Measurements from ENCODE around the gene TF. TPM values are rescaled to one million over a fixed set of nuclear protein-coding genes. Genes with fewer than 3 reads are reported as not detected.

The TF gene
- total and polyA plus RNA-seq, 7 donors: 0.10 to 6.6 (median 1.0) TPM

DNA sequence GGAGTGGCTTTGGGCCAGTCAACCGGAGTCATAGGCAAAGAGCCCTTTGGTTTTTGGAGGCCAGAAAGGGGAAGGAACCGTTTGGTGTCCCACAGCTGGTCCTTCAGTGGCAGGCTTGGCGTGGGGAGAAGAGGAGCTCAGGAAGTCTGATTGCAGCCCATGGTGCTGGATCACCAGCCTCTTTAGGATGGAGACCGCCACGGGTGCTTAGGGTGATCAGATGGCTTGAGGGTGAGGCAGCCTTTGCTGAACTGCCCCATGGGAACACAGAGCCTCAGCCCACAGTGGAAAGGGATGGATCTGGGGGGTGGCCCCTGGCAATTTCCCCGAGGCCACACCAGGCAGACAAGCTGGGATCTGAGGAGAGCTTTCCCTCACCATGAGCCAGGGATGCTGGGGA lies 45.8 kb upstream of the TF start:
- WGBS, 3 donors: 74 to 81% (median 77%) methylated on average over 6 of the region's 6 CpGs
- DNase-seq (no peak), ATAC-seq (no peak)
- Histone ChIP-seq H3K27ac (no peak overlapping the region), H3K36me3 (ENCODE audit: insufficient read depth in 1 of 2, low read depth in 1 of 2) (no peaks in the 10 kb centered on the region), H3K4me1 (no peaks in the 10 kb centered on the region), H3K4me3 (no peak overlapping the region), H3K27me3 (ENCODE audit: insufficient read depth in 3 of 3, low read length in 2 of 3) (no peaks in the 10 kb centered on the region), H3K9me3 (no peaks in the 10 kb centered on the region)
- TF ChIP-seq, protein P1, sequence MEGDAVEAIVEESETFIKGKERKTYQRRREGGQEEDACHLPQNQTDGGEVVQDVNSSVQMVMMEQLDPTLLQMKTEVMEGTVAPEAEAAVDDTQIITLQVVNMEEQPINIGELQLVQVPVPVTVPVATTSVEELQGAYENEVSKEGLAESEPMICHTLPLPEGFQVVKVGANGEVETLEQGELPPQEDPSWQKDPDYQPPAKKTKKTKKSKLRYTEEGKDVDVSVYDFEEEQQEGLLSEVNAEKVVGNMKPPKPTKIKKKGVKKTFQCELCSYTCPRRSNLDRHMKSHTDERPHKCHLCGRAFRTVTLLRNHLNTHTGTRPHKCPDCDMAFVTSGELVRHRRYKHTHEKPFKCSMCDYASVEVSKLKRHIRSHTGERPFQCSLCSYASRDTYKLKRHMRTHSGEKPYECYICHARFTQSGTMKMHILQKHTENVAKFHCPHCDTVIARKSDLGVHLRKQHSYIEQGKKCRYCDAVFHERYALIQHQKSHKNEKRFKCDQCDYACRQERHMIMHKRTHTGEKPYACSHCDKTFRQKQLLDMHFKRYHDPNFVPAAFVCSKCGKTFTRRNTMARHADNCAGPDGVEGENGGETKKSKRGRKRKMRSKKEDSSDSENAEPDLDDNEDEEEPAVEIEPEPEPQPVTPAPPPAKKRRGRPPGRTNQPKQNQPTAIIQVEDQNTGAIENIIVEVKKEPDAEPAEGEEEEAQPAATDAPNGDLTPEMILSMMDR (IDR thresholded peaks at IDR 0.05): no peak
- intact Hi-C loops (cut with DNase I): no loop called here

DNA sequence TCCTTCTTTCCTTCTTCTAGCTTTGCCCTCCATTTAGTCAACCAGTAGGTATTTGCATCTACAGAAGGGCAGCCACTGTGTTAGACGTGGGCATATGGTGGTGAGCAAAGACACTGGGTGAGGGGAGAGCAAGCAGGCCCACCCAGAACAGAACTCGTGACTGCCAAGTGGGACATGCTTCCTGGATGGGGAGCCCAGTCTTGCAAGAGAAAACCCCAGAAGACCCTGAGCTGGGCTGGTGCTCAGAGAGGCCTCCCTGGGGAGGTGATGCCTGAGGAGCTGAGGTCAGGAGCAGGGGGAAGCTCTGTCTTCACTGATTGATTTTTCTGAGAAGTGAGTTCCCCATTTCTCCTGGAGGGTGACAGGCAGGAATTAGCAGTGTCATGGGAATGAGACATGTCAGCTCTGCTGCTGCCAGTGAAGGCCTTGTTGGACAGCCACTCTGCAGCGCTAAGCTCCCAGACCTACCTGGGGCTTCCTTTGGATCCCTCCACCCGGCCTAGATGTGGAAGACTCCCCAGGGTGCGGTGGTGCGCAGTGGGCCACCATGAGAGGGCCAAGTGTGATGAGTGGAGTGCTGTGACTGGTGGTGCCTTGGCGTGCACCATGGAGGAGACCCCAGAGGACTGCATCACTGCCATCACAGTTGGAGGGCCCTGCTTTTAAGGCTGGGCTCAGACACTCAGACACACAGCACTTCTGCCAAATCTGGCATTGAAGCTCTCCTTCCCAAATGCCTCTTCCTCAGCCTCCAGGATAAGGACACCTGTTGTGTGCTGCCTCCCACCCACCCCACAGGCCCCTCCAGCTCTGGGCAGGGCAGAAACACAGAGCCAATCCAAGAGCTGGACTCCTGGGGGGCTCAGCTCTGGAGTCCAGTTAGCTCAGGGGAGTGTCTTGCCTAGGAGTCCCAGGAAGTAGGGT lies 44.5 kb upstream of the TF start:
- Histone ChIP-seq H3K36me3 (ENCODE audit: insufficient read depth in 1 of 2, low read depth in 1 of 2) (no peaks in the 10 kb centered on the region), H3K4me3 (no peak overlapping the region), H3K9me3 (no peaks in the 10 kb centered on the region), H3K27me3 (ENCODE audit: insufficient read depth in 3 of 3, low read length in 2 of 3) (no peaks in the 10 kb centered on the region), H3K4me1 (no peaks in the 10 kb centered on the region), H3K27ac (no peak overlapping the region)
- no peak for DNase-seq
- ATAC-seq: no peak
- WGBS, 3 donors: 85 to 92% (median 91%) methylated on average over 7 of the region's 7 CpGs
- intact Hi-C loops (cut with DNase I): no loop called here
- TF ChIP-seq, protein P1 (IDR thresholded peaks at IDR 0.05): no peak

DNA sequence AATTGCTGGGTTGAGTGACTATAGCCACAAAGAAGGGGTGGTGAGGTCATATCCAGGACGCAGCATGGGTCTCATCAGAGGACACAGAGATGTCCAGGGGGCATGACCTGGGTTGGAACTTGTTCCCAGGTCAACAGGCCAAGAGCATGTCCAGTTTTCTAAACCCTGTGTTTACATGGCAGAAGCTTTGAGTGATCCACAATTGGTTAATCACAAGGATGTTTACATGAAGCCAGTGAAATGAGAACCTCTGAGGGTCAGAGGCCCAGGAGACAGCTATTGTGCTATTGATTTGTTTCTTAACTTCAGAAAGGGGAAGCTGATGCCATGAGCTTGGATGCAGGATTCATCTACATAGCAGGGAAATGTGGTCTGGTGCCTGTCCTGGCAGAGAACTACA lies 42.3 kb upstream of the TF start:
- DNase-seq (no peak), ATAC-seq (no peak)
- WGBS, 3 donors: 32 to 53% (median 40%) methylated on average over 1 of the region's 1 CpG
- no peaks in the 10 kb centered on the region for H3K4me1 ChIP-seq
- H3K27me3 ChIP-seq (ENCODE audit: insufficient read depth in 3 of 3, low read length in 2 of 3): no peaks in the 10 kb centered on the region
- no peaks in the 10 kb centered on the region for H3K9me3 ChIP-seq
- TF ChIP-seq, protein P1 (IDR thresholded peaks at IDR 0.05): no peak
- no peaks in the 10 kb centered on the region for H3K36me3 ChIP-seq (ENCODE audit: insufficient read depth in 1 of 2, low read depth in 1 of 2)
- H3K27ac ChIP-seq: no peak overlapping the region
- H3K4me3 ChIP-seq: no peak overlapping the region
- intact Hi-C loops (cut with DNase I): no loop called here

DNA sequence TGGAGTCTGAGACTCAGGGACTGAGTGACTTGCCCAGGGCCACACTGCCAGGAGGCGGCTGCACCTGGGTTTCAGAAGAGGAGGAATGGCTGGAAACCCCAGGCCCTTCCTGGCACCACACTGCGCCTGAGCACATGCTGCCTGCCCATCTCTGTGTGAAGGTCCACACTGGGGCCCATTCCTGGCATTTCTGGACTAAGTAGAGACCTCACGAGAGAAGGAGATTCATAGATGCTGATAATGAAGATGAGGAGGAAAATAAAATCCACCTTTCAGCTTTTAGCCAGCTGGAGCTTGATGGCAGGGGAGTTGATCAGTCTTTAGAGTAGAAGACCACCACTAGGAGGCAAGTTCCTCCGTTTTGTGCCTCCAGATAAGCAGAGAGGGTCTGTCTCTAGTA lies 40.2 kb upstream of the TF start:
- Histone ChIP-seq H3K9me3 (no peaks in the 10 kb centered on the region), H3K4me3 (no peak overlapping the region), H3K27me3 (ENCODE audit: insufficient read depth in 3 of 3, low read length in 2 of 3) (peaks cover 0 to 4% (median 0%) of the 10 kb centered on the region in 3 donors), H3K36me3 (ENCODE audit: insufficient read depth in 1 of 2, low read depth in 1 of 2) (no peaks in the 10 kb centered on the region), H3K4me1 (no peaks in the 10 kb centered on the region), H3K27ac (no peak overlapping the region)
- intact Hi-C loops (cut with DNase I): no loop called here
- ATAC-seq: no peak
- no peak for DNase-seq
- WGBS, 3 donors: 73 to 82% (median 74%) methylated on average over 4 of the region's 4 CpGs
- TF ChIP-seq, protein P1 (IDR thresholded peaks at IDR 0.05): no peak

All from psoas muscle (tissue), 8 donors.